HepG2 (cell line): ENCODE results near the gene PROX1. TPM values are rescaled to one million over a fixed set of nuclear protein-coding genes. Genes with fewer than 3 reads are reported as not detected.

Experiments
- ATAC-seq: fragments of 200-7000 bp; cut with Tn5 transposase; 3 replicates; pipeline ENCODE4 v1.9.1; 2020; ENCODE audit warnings: mild to moderate bottlenecking, moderate library complexity
- BruUV-seq: library from RNA; stranded (reverse); fragments of 400-500 nt; replicated peaks from 2 replicates; lab custom pipeline; 2021; lab: Mats Ljungman, UMichigan
- CTCF ChIA-PET: fragments of 300-600 bp; formaldehyde crosslinking; extraction: SDS; loops from one replicate; lab custom pipeline; 2021; ENCODE audit warnings: low total read pairs, inconsistent platforms, low intra/inter-chr PET ratio; lab: Yijun Ruan, JAX
- POLR2A ChIA-PET: fragments of 350-600 bp; sonication (Branson Sonifier 250); formaldehyde crosslinking; loops from one replicate; lab custom pipeline; 2020; ENCODE audit warnings: antibody characterized with exemption, inconsistent platforms; lab: Yijun Ruan, JAX
- DNase-seq: peaks from one replicate; pipeline ENCODE4 v3.0.0-alpha.2; 2015; ENCODE audit warnings: low spot score
- FAIRE-seq: peaks from 3 replicates; lab custom pipeline; 2011; peaks lifted over from hg19 to GRCh38; lab: Jason Lieb, UNC
- H2AFZ ChIP-seq: one replicate; pipeline ENCODE4 v1.6.1; 2011; ENCODE audit warnings: low read length, inconsistent platforms
- H3K27ac ChIP-seq: fragments of 300-600 bp; 3 replicates; pipeline ENCODE4 v1.8.0; 2011; ENCODE audit warnings: mixed run types, mild to moderate bottlenecking, mixed read lengths, low read length, inconsistent platforms; ENCODE audit not compliant: insufficient read depth; ENCODE audit errors: extremely low read length
- H3K27me3 ChIP-seq, 2 experiments: fragments of 200-600 bp in 1 of 2; 2 replicates in 1 of 2; 3 replicates in 1 of 2; pipeline versions ENCODE4 v1.6.0 to v1.8.0; 2011; ENCODE audit warnings: low read length in 2 of 2, mild to moderate bottlenecking in 2 of 2, moderate library complexity in 2 of 2, inconsistent platforms in 1 of 2; ENCODE audit not compliant: insufficient read depth in 2 of 2, control insufficient read depth in 1 of 2
- H3K36me3 ChIP-seq, 2 experiments: fragments of 200-600 bp in 1 of 2; replicated peaks in 1 of 2; 2 replicates in 1 of 2; 3 replicates in 1 of 2; pipeline versions ENCODE4 v1.5.1 to v1.8.0; 2011; ENCODE audit warnings: low read length in 2 of 2, inconsistent platforms in 1 of 2; ENCODE audit not compliant: insufficient read depth in 2 of 2, control insufficient read depth in 1 of 2
- H3K4me1 ChIP-seq: 2 replicates; pipeline ENCODE4 v1.5.1; 2012; ENCODE audit warnings: low read length, inconsistent platforms; ENCODE audit not compliant: insufficient read depth
- H3K4me2 ChIP-seq: 2 replicates; pipeline ENCODE4 v1.6.0; 2011; ENCODE audit warnings: low read depth, low read length, inconsistent platforms
- H3K4me3 ChIP-seq, 3 experiments: fragments of 200-600 bp in 1 of 3; sonication (generic), shearing (Covaris generic) in 1 of 3; replicated peaks in 1 of 3; 2 replicates each; pipeline ENCODE4 v1.5.1; 2011 to 2016; ENCODE audit warnings: low read length in 3 of 3, inconsistent platforms in 2 of 3, low read depth in 2 of 3, mild to moderate bottlenecking in 2 of 3, control low read depth in 1 of 3, mixed read lengths in 1 of 3; ENCODE audit not compliant: insufficient read depth in 1 of 3
- H3K79me2 ChIP-seq: one replicate; pipeline ENCODE4 v1.6.1; 2011; ENCODE audit warnings: low read length, inconsistent platforms; ENCODE audit not compliant: insufficient read depth
- H3K9ac ChIP-seq: 2 replicates; pipeline ENCODE4 v1.6.0; 2011; ENCODE audit warnings: mild to moderate bottlenecking, low read depth, low read length, inconsistent platforms; ENCODE audit not compliant: insufficient read depth
- H3K9me3 ChIP-seq: 2 replicates; pipeline ENCODE4 v1.5.1; 2012; ENCODE audit warnings: mild to moderate bottlenecking, low read length
- H4K20me1 ChIP-seq: 2 replicates; pipeline ENCODE4 v1.6.0; 2011; ENCODE audit warnings: inconsistent platforms, mild to moderate bottlenecking, low read length, moderate library complexity; ENCODE audit not compliant: insufficient read depth
- DBP ChIP-seq: sonication (generic); formaldehyde crosslinking; IDR thresholded peaks from 2 replicates; pipeline ENCODE4 v1.4.0; 2020; ENCODE audit warnings: missing genetic modification reagents; ENCODE audit errors: not compliant biosample characterization
- IRF2 ChIP-seq: IDR thresholded peaks from 2 replicates; pipeline ENCODE4 v1.6.1; 2018; ENCODE audit warnings: missing genetic modification reagents, missing compliant biosample characterization
- KMT2B ChIP-seq: IDR thresholded peaks from 2 replicates; pipeline ENCODE4 v1.6.1; 2016; ENCODE audit warnings: missing genetic modification reagents, missing compliant biosample characterization
- NFRKB ChIP-seq: fragments of 450-650 bp; IDR thresholded peaks from 2 replicates; pipeline ENCODE4 v1.6.1; 2017
- SOX5 ChIP-seq: IDR thresholded peaks from 2 replicates; pipeline ENCODE4 v1.6.1; 2016; ENCODE audit warnings: borderline replicate concordance
- TEAD3 ChIP-seq: optimal IDR thresholded peaks from 2 replicates; pipeline ENCODE3; 2016; ENCODE audit warnings: borderline replicate concordance
- ZBTB38 ChIP-seq: sonication (generic); formaldehyde crosslinking; IDR thresholded peaks from 2 replicates; pipeline ENCODE4 v1.5.1; 2020; ENCODE audit warnings: mild to moderate bottlenecking, missing genetic modification reagents
- ZFP91 ChIP-seq: sonication (generic); formaldehyde crosslinking; IDR thresholded peaks from 2 replicates; pipeline ENCODE4 v1.9.0; 2022; ENCODE audit warnings: missing genetic modification reagents, mild to moderate bottlenecking, borderline replicate concordance
- ZNF160 ChIP-seq: sonication (generic); formaldehyde crosslinking; IDR thresholded peaks from 2 replicates; pipeline ENCODE4 v1.8.0; 2022; ENCODE audit warnings: mild to moderate bottlenecking, inconsistent platforms, missing genetic modification reagents
- WGBS: methylation state at CpG from one replicate; pipeline ENCODE4 v1.1.6; 2017; ENCODE audit warnings: low lambda C conversion rate; 5-methylcytosine and 5-hydroxymethylcytosine counted together
- in situ Hi-C: cut with HindIII; loops from 2 replicates; pipeline ENCODE4 v1.10.0; 2017; ENCODE audit warnings: low pct_unique_long_range_greater_than_20kb; ENCODE audit not compliant: extremely low pct_ligation_motif_present
- intact Hi-C: fragments of 100-400 bp; cut with micrococcal nuclease; formaldehyde crosslinking; loops from one replicate; pipeline ENCODE4 v1.10.0; 2022; ENCODE audit not compliant: unreplicated experiment
- polyA plus RNA-seq, 8 experiments: library from polyadenylated mRNA; depleted of rRNA in 3 of 8; stranded (reverse) in 7 of 8; unstranded in 1 of 8; fragments of >200 nt; fragmentation: Illumina TruSeq in 4 of 8; extraction: Trizol in 4 of 8; gene quantifications; 2 replicates each; pipeline versions ENCODE4 v1.2.1 to v1.2.3, GENCODE V29; 2011 to 2016; ENCODE audit warnings: low read depth in 4 of 8, missing spikeins in 1 of 8, mixed read lengths in 1 of 8; ENCODE audit not compliant: insufficient read depth in 1 of 8
- total RNA-seq, 5 experiments: library from RNA; depleted of rRNA; stranded (reverse); fragments of >200 nt; fragmentation: Illumina TruSeq; extraction: Trizol; gene quantifications; 2 replicates each; pipeline ENCODE4 v1.2.3, GENCODE V29; 2016; ENCODE audit warnings: low read depth in 1 of 5
- TF ChIP-seq, protein P1 (sequence below): sonication (generic); formaldehyde crosslinking; IDR thresholded peaks from 2 replicates; pipeline ENCODE4 v1.4.0; 2020; ENCODE audit warnings: missing genetic modification reagents
- TF ChIP-seq, protein P2 (sequence below): IDR thresholded peaks from 2 replicates; pipeline ENCODE4 v1.6.1; 2016; ENCODE audit warnings: missing compliant biosample characterization, missing genetic modification reagents, borderline replicate concordance

PROX1 gene
- total and polyA plus RNA-seq, 2 of the 13 experiments (the other 11 are each of a cell fraction or from before 2014, with no cell fraction given), result 12.3 to 30.2 TPM

DNA sequence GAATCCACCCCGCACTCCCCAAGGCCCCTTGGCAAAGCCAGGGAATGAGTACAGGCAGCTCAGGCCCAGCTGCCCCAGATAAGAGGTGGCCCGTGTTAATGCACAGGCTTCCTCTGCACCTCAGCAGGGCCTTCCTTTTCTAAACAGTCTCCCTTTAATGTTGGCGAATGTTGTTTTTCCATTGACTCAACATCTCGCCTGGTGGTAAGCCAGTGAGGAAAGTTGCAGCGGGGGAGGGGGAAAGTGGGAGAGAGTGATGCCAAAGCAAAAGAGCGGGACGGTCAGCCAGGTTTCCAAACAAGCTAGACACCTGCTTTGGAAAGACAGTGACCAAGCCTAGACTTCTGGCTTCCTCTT lies 10.3 kb upstream of the PROX1 start (continued):
- TF ChIP-seq, protein P1, sequence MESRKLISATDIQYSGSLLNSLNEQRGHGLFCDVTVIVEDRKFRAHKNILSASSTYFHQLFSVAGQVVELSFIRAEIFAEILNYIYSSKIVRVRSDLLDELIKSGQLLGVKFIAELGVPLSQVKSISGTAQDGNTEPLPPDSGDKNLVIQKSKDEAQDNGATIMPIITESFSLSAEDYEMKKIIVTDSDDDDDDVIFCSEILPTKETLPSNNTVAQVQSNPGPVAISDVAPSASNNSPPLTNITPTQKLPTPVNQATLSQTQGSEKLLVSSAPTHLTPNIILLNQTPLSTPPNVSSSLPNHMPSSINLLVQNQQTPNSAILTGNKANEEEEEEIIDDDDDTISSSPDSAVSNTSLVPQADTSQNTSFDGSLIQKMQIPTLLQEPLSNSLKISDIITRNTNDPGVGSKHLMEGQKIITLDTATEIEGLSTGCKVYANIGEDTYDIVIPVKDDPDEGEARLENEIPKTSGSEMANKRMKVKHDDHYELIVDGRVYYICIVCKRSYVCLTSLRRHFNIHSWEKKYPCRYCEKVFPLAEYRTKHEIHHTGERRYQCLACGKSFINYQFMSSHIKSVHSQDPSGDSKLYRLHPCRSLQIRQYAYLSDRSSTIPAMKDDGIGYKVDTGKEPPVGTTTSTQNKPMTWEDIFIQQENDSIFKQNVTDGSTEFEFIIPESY (CRISPR knock-in tag), result 0 out of 2 replicates have a peak, but pooled peaks have one; percentile 20
- TF ChIP-seq TEAD3 (CRISPR knock-in tag) (peak; percentile 23), ZFP91 (CRISPR knock-in tag) (0 out of 2 replicates have a peak, but pooled peaks have one; percentile 23), IRF2 (CRISPR knock-in tag) (0 out of 2 replicates have a peak, but pooled peaks have one; percentile 11), ZBTB38 (CRISPR knock-in tag) (peak; percentile 20; the same call in 1 of the 2 replicates), SOX5 (CRISPR knock-in tag) (peak; percentile 21; the same call in 1 of the 2 replicates), NFRKB (no peak)
- TF ChIP-seq, protein P2, sequence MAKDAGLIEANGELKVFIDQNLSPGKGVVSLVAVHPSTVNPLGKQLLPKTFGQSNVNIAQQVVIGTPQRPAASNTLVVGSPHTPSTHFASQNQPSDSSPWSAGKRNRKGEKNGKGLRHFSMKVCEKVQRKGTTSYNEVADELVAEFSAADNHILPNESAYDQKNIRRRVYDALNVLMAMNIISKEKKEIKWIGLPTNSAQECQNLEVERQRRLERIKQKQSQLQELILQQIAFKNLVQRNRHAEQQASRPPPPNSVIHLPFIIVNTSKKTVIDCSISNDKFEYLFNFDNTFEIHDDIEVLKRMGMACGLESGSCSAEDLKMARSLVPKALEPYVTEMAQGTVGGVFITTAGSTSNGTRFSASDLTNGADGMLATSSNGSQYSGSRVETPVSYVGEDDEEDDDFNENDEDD (CRISPR knock-in tag), result peak; percentile 27; the same call in 1 of the 2 replicates

- no peak overlapping the region for H3K9ac ChIP-seq
- intact Hi-C loops (no loop called here), in situ Hi-C loops (loop anchor here (25.0 kb wide), 1 partner anchor 741 kb away; no protein-coding TSS in a partner anchor)
- no peaks in the 10 kb centered on the region for H3K27me3 ChIP-seq
- TF ChIP-seq DBP (CRISPR knock-in tag) (no peak), KMT2B (CRISPR knock-in tag) (no peak), ZNF160 (no peak)
- no peak overlapping the region for H3K27ac ChIP-seq
- no peaks in the 10 kb centered on the region for H3K36me3 ChIP-seq
- H3K79me2 ChIP-seq, result no peaks in the 10 kb centered on the region
- POLR2A ChIA-PET, result interaction anchor here (0.9 to 2.9 kb wide), 6 partner anchors 9 to 73 kb away, joined by 3 to 21 read pairs (median 7); partner anchors contain the start of gene PROX1
- no peak for FAIRE-seq
- H4K20me1 ChIP-seq, result no peaks in the 10 kb centered on the region
- ATAC-seq, result no peak
- 94% methylated on average over 3 of the region's 3 CpGs for WGBS
- H3K9me3 ChIP-seq, result no peaks in the 10 kb centered on the region
- no peak overlapping the region for H3K4me2 ChIP-seq
- CTCF ChIA-PET, result no interaction called here
- H3K4me3 ChIP-seq, result no peak overlapping the region
- DNase-seq, result no peak
- H2AFZ ChIP-seq, result no peak overlapping the region
- BruUV-seq, result no TSS peak
- peaks cover 46% of the 10 kb centered on the region for H3K4me1 ChIP-seq
Measured at GRCh38 chr1:213977909-213978308, 9.9 kb upstream of the PROX1 start.
